ENCODE results near the gene OPTN. TPM values are rescaled to one million over a fixed set of nuclear protein-coding genes. Genes with fewer than 3 reads are reported as not detected.
"Not testable (repeated sequence)": the region's sequence is repeated elsewhere in the genome, so short reads cannot be mapped to it uniquely, and the experiment has no call there.

OPTN gene
- total RNA-seq, 2 experiments from 2014 or later: 107 to 113 TPM

DNA sequence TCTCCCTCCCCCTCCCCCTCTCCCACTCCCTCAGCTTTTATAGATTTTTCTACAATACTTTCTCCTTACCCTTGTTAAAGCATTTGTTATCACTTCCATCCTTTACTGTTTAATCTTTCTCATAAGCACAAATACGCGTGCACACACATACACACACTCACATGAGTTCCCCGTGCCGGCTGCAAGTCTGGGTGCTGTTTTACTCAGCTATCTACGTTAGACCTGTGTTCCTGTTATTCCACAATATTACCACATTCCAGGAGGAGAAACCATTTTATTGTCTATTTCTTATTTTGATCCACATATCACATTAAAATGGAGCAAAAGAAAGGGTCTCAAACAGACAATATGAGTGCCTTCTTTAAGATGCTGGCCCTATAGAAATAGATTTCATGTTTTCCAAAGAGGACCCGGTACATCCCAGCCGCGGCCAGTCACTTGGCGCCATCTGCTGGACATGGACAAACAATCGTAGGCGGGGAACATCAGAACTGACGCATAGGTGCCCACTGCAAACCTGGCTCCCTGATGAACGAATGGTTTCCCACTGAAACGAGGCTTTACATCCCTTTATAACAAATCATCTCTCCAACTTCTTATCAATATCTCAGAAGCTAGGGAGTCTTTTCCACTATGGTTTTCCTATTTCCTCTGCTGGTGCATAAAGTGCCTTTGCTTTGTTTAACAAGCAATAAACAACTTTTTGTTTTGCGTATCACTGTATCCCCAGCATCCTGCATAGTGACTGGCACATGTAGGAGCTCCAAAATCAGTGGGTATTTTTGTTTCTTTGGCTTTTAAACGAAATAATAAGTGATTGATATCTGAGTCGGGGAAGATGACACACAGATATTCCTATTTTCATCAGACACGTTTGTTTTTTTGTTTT is 25.2 kb upstream of the OPTN start:
- Mint-ChIP-seq H3K4me1 (ENCODE audit: low read depth) (peaks cover 3% of the 10 kb centered on the region), H3K4me3 (no peak overlapping the region), H3K36me3 (peaks cover 8% of the 10 kb centered on the region), H3K9me3 (peaks cover 16% of the 10 kb centered on the region), H3K27me3 (peaks cover 17% of the 10 kb centered on the region), H3K27ac (no peak overlapping the region)
- DNase-seq: peak; percentile 80
- ChIA-PET CTCF (interaction anchor here (0.6 to 3.3 kb wide), 22 partner anchors 8 to 860 kb away, joined by 3 to 26 read pairs (median 4); partner anchors contain the start of gene OPTN), POLR2A (no interaction called here)
- intact Hi-C loops (cut with micrococcal nuclease): loop anchor here (1.0 to 5.0 kb wide), 2 partner anchors 173 to 368 kb away; no protein-coding TSS in a partner anchor

GRCh38 chr10:13078912-13079775 is 20.8 kb upstream of the OPTN start:
- ChIA-PET POLR2A (no interaction called here), CTCF (no interaction called here)
- intact Hi-C loops (cut with micrococcal nuclease): no loop called here
- peaks cover 46% of the 10 kb centered on the region for H3K9me3 Mint-ChIP-seq
- H3K27me3 Mint-ChIP-seq: peaks cover 17% of the 10 kb centered on the region
- peaks cover 3% of the 10 kb centered on the region for H3K4me1 Mint-ChIP-seq (ENCODE audit: low read depth)
- peaks cover 10% of the 10 kb centered on the region for H3K36me3 Mint-ChIP-seq
- no peak for DNase-seq
- no peak overlapping the region for H3K4me3 Mint-ChIP-seq
- H3K27ac Mint-ChIP-seq: no peak overlapping the region

GRCh38 chr10:13079776-13080050 is 20.2 kb upstream of the OPTN start:
- Mint-ChIP-seq H3K4me1 (ENCODE audit: low read depth) (peaks cover 3% of the 10 kb centered on the region), H3K27ac (no peak overlapping the region), H3K9me3 (peaks cover 52% of the 10 kb centered on the region), H3K27me3 (peaks cover 14% of the 10 kb centered on the region), H3K4me3 (no peak overlapping the region), H3K36me3 (peaks cover 13% of the 10 kb centered on the region)
- no peak for DNase-seq
- intact Hi-C loops (cut with micrococcal nuclease): no loop called here
- CTCF ChIA-PET: no interaction called here
- POLR2A ChIA-PET: no interaction called here

DNA sequence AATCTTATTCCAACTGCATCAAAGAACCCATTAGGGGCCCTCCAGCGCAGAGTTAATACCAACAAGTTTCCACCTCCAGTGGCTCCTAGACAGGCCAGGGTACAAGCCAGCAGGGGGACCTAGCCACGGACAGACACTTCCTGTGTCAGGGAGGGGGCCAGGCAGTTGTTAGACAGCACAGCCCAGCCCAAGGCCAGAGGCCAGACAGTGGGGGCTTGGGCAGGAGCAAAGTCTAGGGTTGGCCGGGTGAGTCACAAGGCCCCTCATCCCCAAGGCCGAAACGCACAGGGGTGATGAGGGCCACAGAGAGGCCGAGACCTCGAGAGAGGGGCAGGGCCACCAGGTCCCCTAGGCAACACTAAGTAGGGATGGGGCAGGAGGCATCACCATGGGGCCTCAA is 19.3 kb upstream of the OPTN start:
- peaks cover 60% of the 10 kb centered on the region for H3K9me3 Mint-ChIP-seq
- ChIA-PET CTCF (no interaction called here), POLR2A (no interaction called here)
- intact Hi-C loops (cut with micrococcal nuclease): no loop called here
- H3K27ac Mint-ChIP-seq: no peak overlapping the region
- peaks cover 22% of the 10 kb centered on the region for H3K36me3 Mint-ChIP-seq
- peaks cover 8% of the 10 kb centered on the region for H3K27me3 Mint-ChIP-seq
- DNase-seq: no peak
- H3K4me3 Mint-ChIP-seq: no peak overlapping the region
- no peaks in the 10 kb centered on the region for H3K4me1 Mint-ChIP-seq (ENCODE audit: low read depth)

- Mint-ChIP-seq H3K4me1 (ENCODE audit: low read depth) (peaks cover 12% of the 10 kb centered on the region), H3K9me3 (peaks cover 55% of the 10 kb centered on the region), H3K36me3 (peaks cover 17% of the 10 kb centered on the region)
- POLR2A ChIA-PET: interaction anchor here (0.7 kb wide), 1 partner anchor 366 kb away, joined by 3 read pairs; no protein-coding TSS in a partner anchor
- intact Hi-C loops (cut with micrococcal nuclease); H3K27ac Mint-ChIP-seq; DNase-seq; CTCF ChIA-PET; H3K27me3 Mint-ChIP-seq; H3K4me3 Mint-ChIP-seq: not testable (repeated sequence)
Measured at GRCh38 chr10:13083700-13084099, 16.3 kb upstream of the OPTN start.

- H3K4me1 Mint-ChIP-seq (ENCODE audit: low read depth): peaks cover 14% of the 10 kb centered on the region
- intact Hi-C loops (cut with micrococcal nuclease): loop anchor here (5.0 kb wide), 1 partner anchor 359 kb away; no protein-coding TSS in a partner anchor
- H3K9me3 Mint-ChIP-seq: peaks cover 39% of the 10 kb centered on the region
- CTCF ChIA-PET: no interaction called here
- DNase-seq: no peak
- H3K27me3 Mint-ChIP-seq: peaks cover 4% of the 10 kb centered on the region
- POLR2A ChIA-PET: no interaction called here
- H3K4me3 Mint-ChIP-seq: no peak overlapping the region
- H3K36me3 Mint-ChIP-seq: peaks cover 14% of the 10 kb centered on the region
- H3K27ac Mint-ChIP-seq: no peak overlapping the region
Measured at GRCh38 chr10:13086056-13086455, 13.9 kb upstream of the OPTN start.

- H3K4me3 Mint-ChIP-seq: no peak overlapping the region
- intact Hi-C loops (cut with micrococcal nuclease): loop anchor here (5.0 kb wide), 1 partner anchor 360 kb away; no protein-coding TSS in a partner anchor
- H3K27ac Mint-ChIP-seq: no peak overlapping the region
- H3K27me3 Mint-ChIP-seq: peaks cover 6% of the 10 kb centered on the region
- peaks cover 12% of the 10 kb centered on the region for H3K36me3 Mint-ChIP-seq
- POLR2A ChIA-PET: interaction anchor here (0.8 to 1.1 kb wide), 2 partner anchors 12 to 104 kb away, joined by 3 read pairs; partner anchors contain the start of gene OPTN
- H3K9me3 Mint-ChIP-seq: peaks cover 26% of the 10 kb centered on the region
- DNase-seq: no peak
- CTCF ChIA-PET: interaction anchor here (1.2 to 1.9 kb wide), 2 partner anchors 12 to 305 kb away, joined by 4 to 13 read pairs; partner anchors contain the start of gene OPTN
- H3K4me1 Mint-ChIP-seq (ENCODE audit: low read depth): peaks cover 14% of the 10 kb centered on the region
Measured at GRCh38 chr10:13087601-13087985, 12.4 kb upstream of the OPTN start.

DNA sequence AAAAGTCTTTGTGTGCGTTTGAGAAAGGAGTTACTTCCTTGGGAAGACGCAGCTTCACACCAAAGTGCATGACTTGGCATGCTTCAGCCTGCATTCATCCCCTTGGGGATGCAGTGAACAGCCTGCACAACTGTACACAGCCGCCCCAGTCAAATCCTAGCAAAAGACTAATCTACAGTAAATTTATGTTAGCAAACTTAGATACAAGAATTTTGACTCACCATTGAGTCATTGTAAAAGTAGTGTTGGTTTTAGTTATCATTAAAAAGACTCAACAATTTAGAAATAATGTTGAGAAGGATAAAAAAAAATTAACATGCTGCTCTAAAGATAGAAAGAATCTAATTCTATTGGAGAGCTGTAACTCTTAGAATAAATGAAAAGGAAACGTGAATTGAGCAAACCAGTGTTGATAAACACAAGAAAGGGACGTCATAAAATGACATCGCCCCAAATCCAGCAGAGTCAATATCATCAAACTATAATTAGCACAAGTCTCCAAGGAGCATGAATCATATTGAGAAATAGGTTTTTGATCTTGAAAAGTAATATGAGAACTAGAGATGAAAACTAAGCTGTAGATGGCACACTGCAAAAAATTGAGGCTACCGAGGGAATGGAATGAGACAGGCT is 11.9 kb upstream of the OPTN start:
- ChIA-PET POLR2A (interaction anchor here (0.8 to 1.1 kb wide), 2 partner anchors 11 to 105 kb away, joined by 3 read pairs; partner anchors contain the start of gene OPTN), CTCF (interaction anchor here (0.6 to 1.9 kb wide), 5 partner anchors 11 to 874 kb away, joined by 3 to 13 read pairs (median 4); partner anchors contain the start of gene OPTN)
- peak; percentile 39 for DNase-seq
- H3K27ac Mint-ChIP-seq: peak overlapping the region; percentile 15
- H3K4me3 Mint-ChIP-seq: no peak overlapping the region
- peaks cover 24% of the 10 kb centered on the region for H3K9me3 Mint-ChIP-seq
- H3K4me1 Mint-ChIP-seq (ENCODE audit: low read depth): peaks cover 14% of the 10 kb centered on the region
- intact Hi-C loops (cut with micrococcal nuclease): loop anchor here (1.0 to 5.0 kb wide), 3 partner anchors 11 to 361 kb away; no protein-coding TSS in a partner anchor
- H3K36me3 Mint-ChIP-seq: peaks cover 12% of the 10 kb centered on the region
- peaks cover 6% of the 10 kb centered on the region for H3K27me3 Mint-ChIP-seq

GRCh38 chr10:13089345-13089744 is 10.6 kb upstream of the OPTN start:
- no peak for DNase-seq
- POLR2A ChIA-PET: no interaction called here
- H3K36me3 Mint-ChIP-seq: peaks cover 12% of the 10 kb centered on the region
- H3K27ac Mint-ChIP-seq: no peak overlapping the region
- H3K4me1 Mint-ChIP-seq (ENCODE audit: low read depth): peaks cover 14% of the 10 kb centered on the region
- H3K9me3 Mint-ChIP-seq: peaks cover 16% of the 10 kb centered on the region
- H3K27me3 Mint-ChIP-seq: peaks cover 6% of the 10 kb centered on the region
- intact Hi-C loops (cut with micrococcal nuclease): loop anchor here (2.0 to 5.0 kb wide), 2 partner anchors 309 to 362 kb away; no protein-coding TSS in a partner anchor
- H3K4me3 Mint-ChIP-seq: no peak overlapping the region
- CTCF ChIA-PET: interaction anchor here (1.5 to 1.9 kb wide), 2 partner anchors 10 to 14 kb away, joined by 4 to 13 read pairs; partner anchors contain the start of gene OPTN

GRCh38 chr10:13090289-13090688 is 9.7 kb upstream of the OPTN start:
- ChIA-PET POLR2A (interaction anchor here (0.6 kb wide), 1 partner anchor 22 kb away, joined by 3 read pairs; no protein-coding TSS in a partner anchor), CTCF (no interaction called here)
- DNase-seq: no peak
- Mint-ChIP-seq H3K27me3 (peaks cover 6% of the 10 kb centered on the region), H3K4me1 (ENCODE audit: low read depth) (peaks cover 14% of the 10 kb centered on the region), H3K4me3 (no peak overlapping the region), H3K36me3 (peaks cover 3% of the 10 kb centered on the region), H3K27ac (no peak overlapping the region), H3K9me3 (peaks cover 7% of the 10 kb centered on the region)
- intact Hi-C loops (cut with micrococcal nuclease): no loop called here

DNA sequence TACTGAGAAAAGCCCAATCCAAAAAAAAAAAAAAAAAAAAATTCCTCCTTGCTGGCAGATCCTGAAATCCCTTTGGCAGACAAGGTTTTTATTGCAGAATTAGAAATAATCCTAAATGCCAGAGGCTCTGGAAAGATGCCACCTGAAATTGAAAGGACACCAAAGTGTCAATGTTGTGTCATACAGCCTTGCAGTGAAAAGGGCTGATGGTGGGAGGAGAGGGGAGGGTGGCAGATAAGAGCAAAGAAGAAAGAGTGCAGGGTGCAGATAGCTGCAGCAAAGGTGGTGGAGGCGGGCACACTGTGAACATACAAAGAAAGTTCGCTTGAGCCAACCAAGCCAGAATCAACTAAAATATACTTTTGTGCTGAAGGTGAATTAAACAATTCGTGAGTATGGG is 8.2 kb upstream of the OPTN start:
- peaks cover 16% of the 10 kb centered on the region for H3K4me1 Mint-ChIP-seq (ENCODE audit: low read depth)
- peaks cover 4% of the 10 kb centered on the region for H3K9me3 Mint-ChIP-seq
- no peak for DNase-seq
- H3K27ac Mint-ChIP-seq: no peak overlapping the region
- POLR2A ChIA-PET: no interaction called here
- peaks cover 6% of the 10 kb centered on the region for H3K27me3 Mint-ChIP-seq
- no peak overlapping the region for H3K4me3 Mint-ChIP-seq
- no peaks in the 10 kb centered on the region for H3K36me3 Mint-ChIP-seq
- CTCF ChIA-PET: no interaction called here
- intact Hi-C loops (cut with micrococcal nuclease): no loop called here
